Retinal pigment epithelial cell (primary cell): ENCODE data around the gene GABRE.

Source experiments
- DNase-seq: peaks from one replicate; pipeline ENCODE4 v3.0.0-alpha.2; 2010; ENCODE audit warnings: low read depth
- H3K4me3 ChIP-seq: 2 replicates; pipeline ENCODE4 v1.5.1; 2011; ENCODE audit warnings: mild to moderate bottlenecking, low read length, control low read depth, moderate library complexity
- CTCF ChIP-seq: conservative IDR thresholded peaks from 2 replicates; pipeline ENCODE4 v1.5.1; 2011; ENCODE audit warnings: low read depth, low read length, control low read depth, inconsistent platforms

Gene GABRE

DNA sequence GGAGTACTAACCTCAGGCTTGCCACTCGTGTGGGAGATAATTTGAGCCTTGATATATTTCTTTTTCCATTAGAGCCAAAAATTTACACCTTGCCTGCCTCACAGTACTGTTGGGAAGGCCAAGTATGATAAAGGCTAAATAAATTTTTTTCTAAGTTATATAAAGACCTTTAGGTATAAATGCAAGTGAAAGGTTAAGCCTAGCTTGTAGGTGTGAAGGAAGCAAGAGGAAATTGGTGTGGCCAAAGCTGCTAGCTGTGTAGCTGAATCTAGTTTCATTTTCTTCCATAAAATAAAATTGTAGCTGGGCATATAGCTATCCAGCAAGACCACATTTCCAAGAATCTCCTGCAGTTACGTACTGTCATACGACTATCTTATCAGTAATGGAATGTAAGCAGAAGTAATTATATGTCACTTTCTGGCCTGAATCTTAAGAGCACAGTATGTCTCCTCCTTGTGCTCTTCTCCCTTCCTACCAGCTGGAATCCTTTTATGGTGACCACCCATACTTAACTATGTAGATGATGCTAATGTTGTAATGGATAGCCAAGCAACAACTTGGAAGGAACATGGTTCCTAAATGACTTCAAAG, 14.3 kb upstream of the GABRE start:
- no peak for DNase-seq
- H3K4me3 ChIP-seq: no peak overlapping the region
- TF ChIP-seq CTCF: no peak

- no peak for TF ChIP-seq CTCF
- no peak for DNase-seq
- no peak overlapping the region for H3K4me3 ChIP-seq
Observed at GRCh38 chrX:151987108-151987507, 12.6 kb upstream of the GABRE start.

DNA sequence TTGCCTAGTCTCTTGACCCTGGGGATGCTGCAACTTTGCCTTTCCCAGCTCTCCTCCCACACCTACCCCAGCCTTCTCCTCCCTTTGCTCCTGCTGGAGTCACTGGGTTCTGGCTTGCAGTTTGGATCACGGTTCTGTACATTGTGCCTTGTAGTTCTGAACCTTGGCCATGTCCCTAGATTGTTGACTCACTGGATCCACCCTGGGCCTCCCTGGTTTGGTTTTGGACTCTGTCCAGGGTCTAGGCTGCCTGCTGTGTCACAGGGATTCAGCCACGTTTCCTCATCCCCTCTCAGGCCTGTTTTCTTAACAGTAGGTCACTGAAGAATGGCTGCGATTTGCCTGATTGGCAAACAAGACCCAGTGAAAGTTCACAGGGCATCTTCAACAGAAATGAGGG, 11.5 kb upstream of the GABRE start:
- no peak for TF ChIP-seq CTCF
- DNase-seq: no peak

DNA sequence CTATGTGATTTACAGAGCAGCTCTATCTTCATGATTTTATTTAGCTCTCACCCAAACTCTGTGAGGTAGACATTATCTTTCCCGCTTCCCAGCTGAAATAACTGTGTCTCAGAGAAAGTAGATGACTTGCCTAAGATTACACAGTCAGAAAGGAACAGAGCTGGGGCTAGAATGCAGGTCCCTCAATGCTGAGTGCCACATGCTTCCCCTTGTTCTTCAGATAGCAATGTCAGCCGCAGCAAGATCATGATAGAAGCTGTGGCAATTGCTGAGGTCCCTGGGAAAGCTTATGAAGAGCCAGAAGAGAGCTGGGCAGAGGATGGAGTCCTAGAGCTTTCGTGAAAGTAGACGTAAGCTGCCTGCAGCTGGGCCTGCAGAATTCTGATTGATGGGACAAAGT, 11.1 kb upstream of the GABRE start:
- TF ChIP-seq CTCF: no peak
- no peak for DNase-seq
- no peak overlapping the region for H3K4me3 ChIP-seq

More for the DNA sequence above, 11.5 kb upstream of the GABRE start:
- H3K4me3 ChIP-seq: no peak overlapping the region

GRCh38 chrX:151984902-151985301, 10.4 kb upstream of the GABRE start:
- TF ChIP-seq CTCF: no peak
- DNase-seq: no peak
- H3K4me3 ChIP-seq: no peak overlapping the region

DNA sequence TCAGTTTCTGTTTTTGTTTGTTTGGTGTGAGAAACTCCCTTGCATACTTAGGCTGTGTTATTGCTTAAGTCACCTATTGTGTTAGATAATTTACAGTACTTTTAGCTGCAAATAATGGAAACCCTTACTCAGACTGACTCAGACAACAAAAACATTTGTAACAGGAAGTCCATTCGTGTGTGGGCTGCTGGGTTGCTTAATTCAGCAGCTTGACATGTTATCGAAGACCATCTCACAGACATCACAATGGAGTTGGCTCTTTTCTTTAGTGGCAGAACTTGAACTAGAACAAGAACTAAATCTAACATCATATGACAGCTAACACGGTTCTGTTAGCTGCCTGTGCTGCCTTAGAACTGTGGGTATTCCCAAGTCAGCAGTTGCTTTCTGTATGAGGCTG, 9.9 kb upstream of the GABRE start:
- H3K4me3 ChIP-seq: no peak overlapping the region
- DNase-seq: no peak
- TF ChIP-seq CTCF: no peak

DNA sequence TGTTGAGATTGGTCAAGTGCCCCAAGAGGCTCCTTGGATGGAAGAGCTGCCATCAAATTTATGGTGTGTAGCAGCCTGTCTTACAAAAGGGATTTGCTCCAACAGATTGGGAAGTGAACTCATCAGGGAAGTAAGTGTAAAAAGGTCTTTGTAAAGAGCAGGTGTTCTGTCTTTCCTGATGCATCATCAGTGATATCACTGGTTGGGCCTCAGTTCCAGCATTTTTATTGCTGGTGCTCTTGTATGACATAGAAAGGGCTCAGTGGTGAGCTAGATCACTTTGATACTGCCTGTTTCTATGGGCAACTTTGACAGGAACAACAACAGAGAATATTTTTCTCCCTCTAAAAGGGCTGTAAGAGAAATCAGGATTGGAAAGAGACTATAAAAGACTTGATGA, 8.7 kb upstream of the GABRE start:
- H3K4me3 ChIP-seq: no peak overlapping the region
- no peak for DNase-seq

More for the DNA sequence above, 8.7 kb upstream of the GABRE start:
- TF ChIP-seq CTCF: no peak
